Upper lobe of left lung (tissue), 6 donors: ENCODE results near the gene G3BP1. TPM values are rescaled to one million over a fixed set of nuclear protein-coding genes. Genes with fewer than 3 reads are reported as not detected.

Experiments
- ATAC-seq, 2 donors: fragments of 200-7000 bp; cut with Tn5 transposase; one replicate each; pipeline ENCODE4 v1.9.1; 2022; ENCODE audit warnings: mild to moderate bottlenecking in 2 of 2, moderate library complexity in 2 of 2; ENCODE audit not compliant: low FRiP score in 2 of 2
- DNase-seq, 2 donors: peaks; one replicate each; pipeline ENCODE4 v3.0.0-alpha.2; 2019 to 2020
- H3K27ac ChIP-seq, 4 donors: fragments of 200-600 bp; sonication (generic); one replicate each; pipeline ENCODE4 v1.5.1; 2016 to 2019
- H3K27me3 ChIP-seq, 4 donors: fragments of 200-600 bp; sonication (generic); one replicate each; pipeline ENCODE4 v1.5.1; 2017 to 2019
- H3K36me3 ChIP-seq, 4 donors: fragments of 200-600 bp; sonication (generic); one replicate each; pipeline ENCODE4 v1.5.1; 2016 to 2019
- H3K4me1 ChIP-seq, 4 donors: fragments of 200-600 bp; sonication (generic); one replicate each; pipeline ENCODE4 v1.5.1; 2018 to 2019
- H3K4me3 ChIP-seq, 4 donors: fragments of 200-600 bp; sonication (generic); one replicate each; pipeline ENCODE4 v1.5.1; 2017 to 2019; ENCODE audit warnings: mild to moderate bottlenecking in 2 of 4, moderate library complexity in 1 of 4
- H3K9me3 ChIP-seq, 4 donors: fragments of 200-600 bp; sonication (generic); one replicate each; pipeline ENCODE4 v1.5.1; 2018 to 2019
- EP300 ChIP-seq, 4 donors: sonication (generic); formaldehyde crosslinking; IDR thresholded peaks; one replicate each; pipeline ENCODE4 v1.5.1; 2017; ENCODE audit warnings: antibody characterized with exemption in 4 of 4, control low read depth in 2 of 4
- POLR2A ChIP-seq, 4 donors: fragments of 450-650 bp; IDR thresholded peaks; one replicate each; pipeline ENCODE4 v1.5.1; 2016 to 2017; ENCODE audit warnings: antibody characterized with exemption in 4 of 4, mild to moderate bottlenecking in 2 of 4
- POLR2AphosphoS5 ChIP-seq, 2 donors: sonication (generic); formaldehyde crosslinking; IDR thresholded peaks; one replicate each; pipeline ENCODE4 v1.5.1; 2017; ENCODE audit warnings: antibody characterized with exemption in 2 of 2
- WGBS, 2 donors: methylation state at CpG; one replicate each; pipeline ENCODE4 v1.1.5; 2017 to 2018; 5-methylcytosine and 5-hydroxymethylcytosine counted together
- total RNA-seq, 6 donors: library from RNA; depleted of rRNA in 4 of 6; stranded (reverse); fragments of >200 nt in 4 of 6; gene quantifications; one replicate each; pipeline versions ENCODE4 v1.1.0 to v1.2.1, GENCODE V29; 2016 to 2021
- TF ChIP-seq, protein P1 (sequence below), 6 experiments: fragments of 450-650 bp in 4 of 6; fragments of 200-600 bp in 2 of 6; sonication (generic) in 2 of 6; IDR thresholded peaks; one replicate each; pipeline ENCODE4 v1.5.1; 2016 to 2019; ENCODE audit warnings: antibody characterized with exemption in 6 of 6
- donor health status: DM: no; HTN: no; CAD: no; lungs with moderate emphysema.
- donor health status: DM: no; HTN: yes; CAD: no; lungs with severe emphysema.

G3BP1 gene
- total RNA-seq, 6 donors from 2014 or later, result 40.9 to 169 (median 81.6) TPM

DNA sequence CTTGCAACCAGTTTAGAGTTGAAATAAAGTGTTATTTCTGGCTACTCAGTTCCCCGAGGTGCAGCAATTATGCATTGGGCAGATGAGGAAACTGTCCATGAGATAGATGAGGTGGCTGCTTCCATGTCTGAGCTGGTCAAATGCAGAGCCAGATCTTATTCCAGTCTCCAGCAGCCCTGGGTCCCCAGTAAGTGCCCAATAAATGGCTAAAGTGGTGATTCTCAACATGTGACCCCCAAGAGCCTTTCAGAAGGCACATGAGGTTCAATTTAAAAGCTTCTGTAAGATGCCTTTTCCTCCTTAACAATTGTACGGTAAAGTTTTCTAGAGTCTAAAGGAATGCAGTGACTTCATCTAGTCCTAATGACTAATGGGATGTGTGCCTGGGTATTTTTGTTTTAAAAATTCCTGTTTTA lies 30.8 kb upstream of the G3BP1 start:
- no peaks in the 10 kb centered on the region for H3K27me3 ChIP-seq
- no peak for DNase-seq
- H3K4me3 ChIP-seq, result no peak overlapping the region
- H3K9me3 ChIP-seq, result no peaks in the 10 kb centered on the region
- H3K4me1 ChIP-seq, result peaks cover 11 to 26% (median 19%) of the 10 kb centered on the region in 4 donors
- peaks cover 0 to 32% (median 13%) of the 10 kb centered on the region in 4 donors for H3K36me3 ChIP-seq
- ATAC-seq, result peak in 1 of 2 donors; percentile 23
- 72 to 80% methylated on average over 2 of the region's 2 CpGs for WGBS, 2 donors
- TF ChIP-seq, protein P1, sequence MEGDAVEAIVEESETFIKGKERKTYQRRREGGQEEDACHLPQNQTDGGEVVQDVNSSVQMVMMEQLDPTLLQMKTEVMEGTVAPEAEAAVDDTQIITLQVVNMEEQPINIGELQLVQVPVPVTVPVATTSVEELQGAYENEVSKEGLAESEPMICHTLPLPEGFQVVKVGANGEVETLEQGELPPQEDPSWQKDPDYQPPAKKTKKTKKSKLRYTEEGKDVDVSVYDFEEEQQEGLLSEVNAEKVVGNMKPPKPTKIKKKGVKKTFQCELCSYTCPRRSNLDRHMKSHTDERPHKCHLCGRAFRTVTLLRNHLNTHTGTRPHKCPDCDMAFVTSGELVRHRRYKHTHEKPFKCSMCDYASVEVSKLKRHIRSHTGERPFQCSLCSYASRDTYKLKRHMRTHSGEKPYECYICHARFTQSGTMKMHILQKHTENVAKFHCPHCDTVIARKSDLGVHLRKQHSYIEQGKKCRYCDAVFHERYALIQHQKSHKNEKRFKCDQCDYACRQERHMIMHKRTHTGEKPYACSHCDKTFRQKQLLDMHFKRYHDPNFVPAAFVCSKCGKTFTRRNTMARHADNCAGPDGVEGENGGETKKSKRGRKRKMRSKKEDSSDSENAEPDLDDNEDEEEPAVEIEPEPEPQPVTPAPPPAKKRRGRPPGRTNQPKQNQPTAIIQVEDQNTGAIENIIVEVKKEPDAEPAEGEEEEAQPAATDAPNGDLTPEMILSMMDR (IDR thresholded peaks at IDR 0.05), result peak in 1 of 6 experiments; percentile 5
- no peak for TF ChIP-seq POLR2AphosphoS5 (IDR thresholded peaks at IDR 0.05)
- H3K27ac ChIP-seq, result peak overlapping the region; percentile 20 to 53 (median 42)

- no peak for ATAC-seq
- no peak for DNase-seq
- 91 to 92% methylated on average over 6 of the region's 6 CpGs for WGBS, 2 donors
- peaks cover 20 to 35% (median 22%) of the 10 kb centered on the region in 4 donors for H3K4me1 ChIP-seq
- peaks cover 0 to 36% (median 15%) of the 10 kb centered on the region in 4 donors for H3K36me3 ChIP-seq
- no peak overlapping the region for H3K4me3 ChIP-seq
- TF ChIP-seq, protein P1 (IDR thresholded peaks at IDR 0.05), result no peak
- TF ChIP-seq EP300 (IDR thresholded peaks at IDR 0.05) (no peak), POLR2A (IDR thresholded peaks at IDR 0.05) (no peak), POLR2AphosphoS5 (IDR thresholded peaks at IDR 0.05) (no peak)
- H3K9me3 ChIP-seq, result no peaks in the 10 kb centered on the region
- H3K27me3 ChIP-seq, result no peaks in the 10 kb centered on the region
- H3K27ac ChIP-seq, result no peak overlapping the region
Observed at GRCh38 chr5:151741678-151742423, 29.9 kb upstream of the G3BP1 start.

DNA sequence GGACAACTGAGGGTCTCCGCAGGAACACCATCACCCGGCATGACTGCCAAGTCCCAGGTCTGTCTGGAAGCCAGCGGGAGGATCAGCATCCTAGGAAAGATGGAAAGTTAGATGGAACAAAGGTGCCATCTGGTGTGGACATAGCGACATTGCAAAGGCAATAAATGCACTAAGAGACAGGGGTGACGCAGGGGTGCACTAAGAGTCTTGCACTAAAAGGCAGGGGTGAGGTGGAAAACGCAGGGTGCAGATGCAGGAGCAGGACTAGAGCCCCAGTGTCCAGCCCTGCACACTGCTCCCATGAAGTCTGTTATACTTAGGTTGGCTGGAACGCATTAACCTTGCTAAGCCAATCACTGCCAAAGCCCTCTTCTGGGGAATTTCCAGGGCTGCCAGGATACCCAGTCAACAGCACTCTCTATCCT lies 28.9 kb upstream of the G3BP1 start:
- Histone ChIP-seq H3K9me3 (no peaks in the 10 kb centered on the region), H3K4me1 (peaks cover 21 to 35% (median 23%) of the 10 kb centered on the region in 4 donors), H3K27me3 (no peaks in the 10 kb centered on the region), H3K27ac (no peak overlapping the region), H3K36me3 (peaks cover 0 to 36% (median 15%) of the 10 kb centered on the region in 4 donors), H3K4me3 (no peak overlapping the region)
- ATAC-seq (peak in 1 of 2 donors; percentile 33), DNase-seq (no peak)
- 62 to 82% methylated on average over 7 of the region's 7 CpGs for WGBS, 2 donors
- TF ChIP-seq, protein P1 (IDR thresholded peaks at IDR 0.05), result peak in 5 of 6 experiments; percentile 34 to 60 (median 44)
- no peak for TF ChIP-seq EP300 (IDR thresholded peaks at IDR 0.05)

GRCh38 chr5:151743530-151743929 lies 28.2 kb upstream of the G3BP1 start:
- H3K27me3 ChIP-seq, result no peaks in the 10 kb centered on the region
- H3K9me3 ChIP-seq, result no peaks in the 10 kb centered on the region
- no peak overlapping the region for H3K4me3 ChIP-seq
- DNase-seq (no peak), ATAC-seq (no peak)
- TF ChIP-seq POLR2AphosphoS5 (IDR thresholded peaks at IDR 0.05) (no peak), EP300 (IDR thresholded peaks at IDR 0.05) (no peak), POLR2A (IDR thresholded peaks at IDR 0.05) (no peak)
- TF ChIP-seq, protein P1 (IDR thresholded peaks at IDR 0.05), result no peak
- peaks cover 21 to 35% (median 23%) of the 10 kb centered on the region in 4 donors for H3K4me1 ChIP-seq
- peak overlapping the region in 1 of 4 donors; percentile 84 for H3K27ac ChIP-seq
- peaks cover 0 to 36% (median 15%) of the 10 kb centered on the region in 4 donors for H3K36me3 ChIP-seq
- WGBS, 2 donors, result 96 to 97% methylated on average over 1 of the region's 1 CpG
